ENCODE measurements around the gene SERPINB10. TPM values are rescaled to one million over a fixed set of nuclear protein-coding genes. Genes with fewer than 3 reads are reported as not detected.
"Not testable (repeated sequence)": the region's sequence is repeated elsewhere in the genome, so short reads cannot be mapped to it uniquely, and the experiment has no call there.

The SERPINB10 gene
- total RNA-seq, 1 donor from 2014 or later, result not detected

DNA sequence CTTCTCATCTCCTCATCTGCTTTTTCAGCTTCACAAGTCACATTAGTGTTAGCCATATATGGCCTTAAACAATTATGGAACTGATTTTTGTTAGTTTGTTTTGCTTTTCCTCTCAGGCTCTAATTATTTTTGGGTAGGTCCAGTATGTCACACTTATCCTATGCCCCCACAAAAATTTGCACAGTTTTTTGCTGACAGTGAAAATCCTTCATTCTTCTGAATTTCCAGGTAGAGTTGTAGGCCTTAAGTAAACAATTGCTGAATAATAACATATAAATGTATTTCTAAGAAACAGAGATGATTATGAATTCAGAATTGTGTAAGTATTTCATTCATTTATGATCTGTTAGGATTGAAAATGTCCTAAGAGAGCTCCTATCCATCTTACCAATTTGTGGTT lies 8.6 kb upstream of the SERPINB10 start:
- H3K4me1 Mint-ChIP-seq (ENCODE audit: low read depth), result no peaks in the 10 kb centered on the region
- H3K36me3 Mint-ChIP-seq (ENCODE audit: low read depth), result no peaks in the 10 kb centered on the region
- no peaks in the 10 kb centered on the region for H3K9me3 Mint-ChIP-seq
- no peak overlapping the region for H3K4me3 Mint-ChIP-seq (ENCODE audit: low read depth)
- intact Hi-C loops (cut with micrococcal nuclease), result no loop called here
- DNase-seq (ENCODE audit: low spot score), result no peak
- no peak overlapping the region for H3K27ac Mint-ChIP-seq
- H3K27me3 Mint-ChIP-seq (ENCODE audit: low read depth), result peaks cover 16% of the 10 kb centered on the region

- H3K36me3 Mint-ChIP-seq (ENCODE audit: low read depth), result no peaks in the 10 kb centered on the region
- intact Hi-C loops (cut with micrococcal nuclease), result no loop called here
- H3K4me1 Mint-ChIP-seq (ENCODE audit: low read depth), result no peaks in the 10 kb centered on the region
- no peak overlapping the region for H3K4me3 Mint-ChIP-seq (ENCODE audit: low read depth)
- no peaks in the 10 kb centered on the region for H3K9me3 Mint-ChIP-seq
- no peak for DNase-seq (ENCODE audit: low spot score)
- H3K27me3 Mint-ChIP-seq (ENCODE audit: low read depth), result peaks cover 13% of the 10 kb centered on the region
- H3K27ac Mint-ChIP-seq, result no peak overlapping the region
Observed at GRCh38 chr18:63903851-63904570, 3.7 kb upstream of the SERPINB10 start.

GRCh38 chr18:63904694-63905093 lies 3.1 kb upstream of the SERPINB10 start:
- no peaks in the 10 kb centered on the region for H3K4me1 Mint-ChIP-seq (ENCODE audit: low read depth)
- no peaks in the 10 kb centered on the region for H3K36me3 Mint-ChIP-seq (ENCODE audit: low read depth)
- H3K27me3 Mint-ChIP-seq (ENCODE audit: low read depth), result peaks cover 12% of the 10 kb centered on the region
- DNase-seq (ENCODE audit: low spot score), result no peak
- H3K27ac Mint-ChIP-seq, result no peak overlapping the region
- H3K9me3 Mint-ChIP-seq, result no peaks in the 10 kb centered on the region
- intact Hi-C loops (cut with micrococcal nuclease), result no loop called here
- no peak overlapping the region for H3K4me3 Mint-ChIP-seq (ENCODE audit: low read depth)

DNA sequence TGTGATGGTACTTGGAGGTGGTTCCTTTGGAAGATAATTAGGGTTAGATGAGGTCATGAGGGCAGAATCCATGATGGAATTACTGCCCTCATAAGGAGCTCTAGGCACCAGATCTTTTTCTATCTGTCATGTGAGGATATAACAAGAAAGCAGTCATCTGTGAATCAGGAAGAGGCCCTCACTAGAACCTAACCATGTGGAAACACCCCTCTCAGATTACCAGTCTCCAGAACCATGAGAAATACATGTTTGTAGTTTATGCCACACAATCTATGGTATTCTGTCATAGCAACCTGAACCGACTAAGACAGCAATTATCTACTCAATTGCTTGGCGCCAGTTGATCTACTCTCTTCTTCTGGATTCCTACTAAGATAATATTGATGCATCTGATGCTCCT lies 2.4 kb upstream of the SERPINB10 start:
- H3K27me3 Mint-ChIP-seq (ENCODE audit: low read depth), result peaks cover 10% of the 10 kb centered on the region
- H3K27ac Mint-ChIP-seq, result no peak overlapping the region
- intact Hi-C loops (cut with micrococcal nuclease), result no loop called here

DNA sequence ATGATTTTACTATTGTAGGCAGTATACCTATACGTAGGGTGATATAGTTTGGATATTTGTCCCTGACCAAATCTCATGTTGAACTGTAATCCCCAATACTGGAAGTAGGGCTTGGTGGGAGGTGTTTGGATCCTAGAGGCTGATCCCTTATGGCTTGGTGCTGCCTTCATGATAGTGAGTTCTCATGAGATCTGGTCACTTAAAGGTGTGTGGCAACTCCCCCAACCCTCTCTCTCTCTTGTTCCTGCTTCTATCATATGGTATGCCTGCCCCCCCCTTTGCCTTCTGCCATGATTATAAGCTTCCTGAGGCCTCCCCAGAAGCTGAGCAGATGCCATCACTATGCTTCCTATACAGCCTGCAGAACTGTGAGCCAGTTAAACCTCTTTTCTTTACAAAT lies 1.7 kb upstream of the SERPINB10 start:
- H3K4me1 Mint-ChIP-seq (ENCODE audit: low read depth), result no peaks in the 10 kb centered on the region
- no peak for DNase-seq (ENCODE audit: low spot score)
- no peaks in the 10 kb centered on the region for H3K9me3 Mint-ChIP-seq
- H3K4me3 Mint-ChIP-seq (ENCODE audit: low read depth), result no peak overlapping the region
- H3K36me3 Mint-ChIP-seq (ENCODE audit: low read depth), result no peaks in the 10 kb centered on the region
- intact Hi-C loops (cut with micrococcal nuclease), result no loop called here
- H3K27me3 Mint-ChIP-seq (ENCODE audit: low read depth), result peaks cover 8% of the 10 kb centered on the region
- H3K27ac Mint-ChIP-seq, result no peak overlapping the region

More for the DNA sequence above, 2.4 kb upstream of the SERPINB10 start:
- Mint-ChIP-seq H3K9me3 (no peaks in the 10 kb centered on the region), H3K4me1 (ENCODE audit: low read depth) (no peaks in the 10 kb centered on the region), H3K4me3 (ENCODE audit: low read depth) (no peak overlapping the region), H3K36me3 (ENCODE audit: low read depth) (no peaks in the 10 kb centered on the region)
- DNase-seq (ENCODE audit: low spot score), result no peak

GRCh38 chr18:63908858-63909257 lies 1.1 kb downstream of the SERPINB10 start:
- H3K27me3 Mint-ChIP-seq (ENCODE audit: low read depth), result peaks cover 18% of the 10 kb centered on the region
- intact Hi-C loops (cut with micrococcal nuclease), result no loop called here
- H3K4me1 Mint-ChIP-seq (ENCODE audit: low read depth), result no peaks in the 10 kb centered on the region
- H3K36me3 Mint-ChIP-seq (ENCODE audit: low read depth), result no peaks in the 10 kb centered on the region
- H3K4me3 Mint-ChIP-seq (ENCODE audit: low read depth), result no peak overlapping the region
- no peak overlapping the region for H3K27ac Mint-ChIP-seq
- no peak for DNase-seq (ENCODE audit: low spot score)
- no peaks in the 10 kb centered on the region for H3K9me3 Mint-ChIP-seq

DNA sequence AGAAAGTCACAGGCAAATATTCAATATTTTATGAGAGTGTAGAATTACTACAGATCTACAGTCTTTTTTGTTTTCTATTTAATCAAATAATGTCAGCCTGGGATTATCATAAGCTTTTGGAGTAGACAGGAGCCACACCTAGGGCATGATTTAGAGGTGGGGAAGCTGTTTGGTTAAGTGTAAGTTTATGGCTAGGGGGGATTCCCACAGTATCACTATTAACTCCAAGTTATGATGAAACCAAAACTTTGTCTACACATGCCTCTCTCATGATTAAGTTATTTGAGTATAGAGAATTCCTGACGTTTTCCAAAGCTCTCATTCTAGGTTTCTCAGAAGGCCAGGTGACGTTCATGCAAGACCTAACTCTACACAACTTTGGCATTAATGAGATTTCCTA lies 2.1 kb downstream of the SERPINB10 start:
- peaks cover 15% of the 10 kb centered on the region for H3K27me3 Mint-ChIP-seq (ENCODE audit: low read depth)
- H3K9me3 Mint-ChIP-seq, result no peaks in the 10 kb centered on the region
- H3K27ac Mint-ChIP-seq, result no peak overlapping the region
- no peaks in the 10 kb centered on the region for H3K36me3 Mint-ChIP-seq (ENCODE audit: low read depth)
- H3K4me1 Mint-ChIP-seq (ENCODE audit: low read depth), result no peaks in the 10 kb centered on the region
- no peak overlapping the region for H3K4me3 Mint-ChIP-seq (ENCODE audit: low read depth)
- DNase-seq (ENCODE audit: low spot score), result no peak
- intact Hi-C loops (cut with micrococcal nuclease), result no loop called here

- no peak overlapping the region for H3K4me3 Mint-ChIP-seq (ENCODE audit: low read depth)
Observed at GRCh38 chr18:63917817-63918216, 10.1 kb downstream of the SERPINB10 start.

DNA sequence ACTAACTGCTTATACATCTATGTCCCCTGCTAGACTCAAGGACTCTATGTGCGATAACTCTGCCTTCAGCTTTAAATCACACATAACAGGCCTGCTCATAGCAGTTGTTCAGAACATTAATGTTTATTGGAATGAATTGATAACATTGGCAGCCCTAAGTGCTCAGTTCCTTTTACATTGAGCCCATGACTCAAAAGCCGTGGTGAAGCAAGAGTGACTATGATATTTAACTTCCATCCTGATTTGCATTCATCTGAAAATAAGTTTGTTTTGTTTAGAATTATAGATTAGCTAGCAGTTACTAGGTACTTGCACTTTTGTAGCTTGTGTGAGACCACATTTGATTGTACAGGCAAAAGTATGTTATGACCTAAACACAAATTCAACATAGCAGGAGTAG lies 14.3 kb downstream of the SERPINB10 start:
- peaks cover 3% of the 10 kb centered on the region for H3K4me1 Mint-ChIP-seq (ENCODE audit: low read depth)
- H3K36me3 Mint-ChIP-seq (ENCODE audit: low read depth), result no peaks in the 10 kb centered on the region
- no peaks in the 10 kb centered on the region for H3K9me3 Mint-ChIP-seq
- H3K4me3 Mint-ChIP-seq (ENCODE audit: low read depth), result no peak overlapping the region
- peaks cover 21% of the 10 kb centered on the region for H3K27me3 Mint-ChIP-seq (ENCODE audit: low read depth)
- no peak for DNase-seq (ENCODE audit: low spot score)
- H3K27ac Mint-ChIP-seq, result no peak overlapping the region
- intact Hi-C loops (cut with micrococcal nuclease), result no loop called here

More at GRCh38 chr18:63917817-63918216, 10.1 kb downstream of the SERPINB10 start:
- Mint-ChIP-seq H3K36me3 (ENCODE audit: low read depth) (no peaks in the 10 kb centered on the region), H3K4me1 (ENCODE audit: low read depth) (no peaks in the 10 kb centered on the region), H3K27ac (no peak overlapping the region), H3K27me3 (ENCODE audit: low read depth) (peaks cover 19% of the 10 kb centered on the region), H3K9me3 (no peaks in the 10 kb centered on the region)
- DNase-seq (ENCODE audit: low spot score), result no peak
- intact Hi-C loops (cut with micrococcal nuclease), result no loop called here

DNA sequence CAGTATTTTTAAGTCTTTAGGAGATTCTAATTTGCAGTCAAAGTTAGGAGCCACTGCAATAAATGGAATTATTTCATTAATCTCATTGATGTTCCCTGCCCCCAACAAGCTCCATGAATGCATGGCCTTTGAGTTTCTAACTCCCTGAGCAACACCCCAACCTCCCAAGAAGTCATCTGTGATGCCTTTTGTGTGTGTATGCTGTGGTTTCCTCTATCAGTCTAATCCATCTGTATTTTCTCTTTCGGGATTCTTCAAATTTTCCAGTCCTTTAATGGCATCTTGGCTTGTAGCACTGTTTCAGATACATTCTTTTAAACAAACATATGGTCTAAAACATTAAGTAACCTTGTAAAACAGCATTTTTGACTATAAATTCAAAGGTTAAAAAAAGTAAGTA lies 16.8 kb downstream of the SERPINB10 start:
- no peak overlapping the region for H3K4me3 Mint-ChIP-seq (ENCODE audit: low read depth)
- peaks cover 5% of the 10 kb centered on the region for H3K4me1 Mint-ChIP-seq (ENCODE audit: low read depth)
- intact Hi-C loops (cut with micrococcal nuclease), result no loop called here
- no peak for DNase-seq (ENCODE audit: low spot score)
- H3K9me3 Mint-ChIP-seq, result no peaks in the 10 kb centered on the region
- no peak overlapping the region for H3K27ac Mint-ChIP-seq
- H3K27me3 Mint-ChIP-seq (ENCODE audit: low read depth), result peaks cover 23% of the 10 kb centered on the region
- no peaks in the 10 kb centered on the region for H3K36me3 Mint-ChIP-seq (ENCODE audit: low read depth)

- H3K4me3 Mint-ChIP-seq (ENCODE audit: low read depth), result no peak overlapping the region
- H3K27ac Mint-ChIP-seq, result no peak overlapping the region
- no peaks in the 10 kb centered on the region for H3K36me3 Mint-ChIP-seq (ENCODE audit: low read depth)
- no peaks in the 10 kb centered on the region for H3K9me3 Mint-ChIP-seq
- H3K27me3 Mint-ChIP-seq (ENCODE audit: low read depth), result peaks cover 29% of the 10 kb centered on the region
- peaks cover 5% of the 10 kb centered on the region for H3K4me1 Mint-ChIP-seq (ENCODE audit: low read depth)
- intact Hi-C loops (cut with micrococcal nuclease), result no loop called here
- no peak for DNase-seq (ENCODE audit: low spot score)
Observed at GRCh38 chr18:63928331-63928730, 20.6 kb downstream of the SERPINB10 start.

- not testable (repeated sequence) for H3K4me3 Mint-ChIP-seq (ENCODE audit: low read depth)
Observed at GRCh38 chr18:63929369-63929768, 21.6 kb downstream of the SERPINB10 start.

GRCh38 chr18:63930773-63931354 lies 23.1 kb downstream of the SERPINB10 start:
- intact Hi-C loops (cut with micrococcal nuclease), result no loop called here
- H3K27ac Mint-ChIP-seq, result no peak overlapping the region
- no peaks in the 10 kb centered on the region for H3K9me3 Mint-ChIP-seq
- no peaks in the 10 kb centered on the region for H3K36me3 Mint-ChIP-seq (ENCODE audit: low read depth)
- no peak for DNase-seq (ENCODE audit: low spot score)
- H3K27me3 Mint-ChIP-seq (ENCODE audit: low read depth), result peaks cover 36% of the 10 kb centered on the region
- H3K4me3 Mint-ChIP-seq (ENCODE audit: low read depth), result no peak overlapping the region
- peaks cover 3% of the 10 kb centered on the region for H3K4me1 Mint-ChIP-seq (ENCODE audit: low read depth)

More at GRCh38 chr18:63929369-63929768, 21.6 kb downstream of the SERPINB10 start:
- DNase-seq (ENCODE audit: low spot score); intact Hi-C loops (cut with micrococcal nuclease); H3K27ac Mint-ChIP-seq; H3K36me3 Mint-ChIP-seq (ENCODE audit: low read depth); H3K4me1 Mint-ChIP-seq (ENCODE audit: low read depth); H3K9me3 Mint-ChIP-seq: not testable (repeated sequence)
- H3K27me3 Mint-ChIP-seq (ENCODE audit: low read depth), result peaks cover 28% of the 10 kb centered on the region
